NCI-H2171 (cell line): ENCODE measurements around the gene TSR3.

Experiments
- DNase-seq: peaks from one replicate; lab custom pipeline; 2025; lab: John Stamatoyannopoulos, UW

TSR3 gene

DNA sequence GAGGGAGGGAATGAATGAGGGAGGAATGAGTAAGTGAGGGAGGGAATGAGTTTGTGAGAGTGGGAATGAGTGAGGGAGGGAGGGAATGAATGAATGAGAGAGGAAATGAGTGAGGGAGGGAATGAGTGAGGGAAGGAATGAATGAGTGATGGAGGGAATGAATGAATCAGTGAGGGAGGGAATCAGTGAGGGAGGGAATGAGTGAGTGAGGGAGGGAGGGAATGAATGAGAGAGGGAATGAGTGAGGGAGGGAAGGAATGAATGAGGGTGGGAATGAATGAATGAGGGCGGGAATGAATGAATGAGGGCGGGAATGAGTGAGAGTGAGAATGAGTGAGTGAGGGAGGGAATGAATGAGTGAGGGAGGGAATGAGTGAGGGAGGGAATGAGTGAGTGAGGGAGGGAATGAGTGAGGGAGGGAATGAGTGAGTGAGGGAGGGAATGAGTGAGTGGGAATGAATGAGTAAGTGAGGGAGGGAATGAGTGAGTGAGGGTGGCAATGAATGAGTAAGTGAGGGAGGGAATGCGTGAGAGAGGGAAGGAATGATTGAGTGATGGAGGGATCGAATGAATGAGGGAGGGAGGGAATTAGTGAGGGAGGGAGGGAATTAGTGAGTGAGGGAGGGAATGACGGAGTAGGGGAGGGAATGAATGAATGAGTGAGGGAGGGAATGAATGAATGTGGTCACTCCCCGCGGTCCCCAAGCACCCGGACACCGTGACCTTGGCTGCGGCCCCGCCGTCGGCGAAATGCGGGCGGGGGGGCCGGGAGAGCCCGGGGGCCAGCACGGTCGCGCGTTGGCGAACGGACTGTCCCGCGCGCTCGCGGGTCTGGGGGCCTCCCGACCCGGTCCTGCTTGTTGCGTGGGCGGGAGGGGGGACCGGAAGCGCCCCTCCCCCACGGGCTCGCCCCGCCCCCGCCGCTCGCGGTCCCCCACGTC lies 43.4 kb downstream of the TSR3 start:
- no peak for DNase-seq

- no peak for DNase-seq
These were observed 45.3 kb downstream of the TSR3 start for GRCh38 chr16:1306334-1306733.

DNA sequence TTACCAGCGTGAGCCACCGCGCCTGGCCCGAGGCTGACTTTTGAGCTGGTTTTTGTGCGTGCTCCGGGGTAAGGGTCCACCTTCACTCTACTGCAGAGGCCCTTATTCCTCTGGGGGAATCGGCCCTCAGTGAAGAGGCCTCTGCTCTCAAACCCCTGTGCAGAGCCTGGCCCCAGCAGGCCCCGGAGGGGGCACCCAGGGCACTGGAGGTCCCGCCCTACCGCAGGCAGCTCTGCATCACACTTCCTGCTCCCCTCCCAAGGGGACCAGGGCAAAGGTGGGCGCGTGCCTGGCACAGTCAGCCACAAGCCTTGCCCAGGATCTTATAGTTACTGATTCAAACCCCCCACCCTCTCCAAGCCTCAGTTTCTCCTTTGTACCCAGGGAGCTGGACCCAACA lies 45.9 kb downstream of the TSR3 start:
- no peak for DNase-seq

DNA sequence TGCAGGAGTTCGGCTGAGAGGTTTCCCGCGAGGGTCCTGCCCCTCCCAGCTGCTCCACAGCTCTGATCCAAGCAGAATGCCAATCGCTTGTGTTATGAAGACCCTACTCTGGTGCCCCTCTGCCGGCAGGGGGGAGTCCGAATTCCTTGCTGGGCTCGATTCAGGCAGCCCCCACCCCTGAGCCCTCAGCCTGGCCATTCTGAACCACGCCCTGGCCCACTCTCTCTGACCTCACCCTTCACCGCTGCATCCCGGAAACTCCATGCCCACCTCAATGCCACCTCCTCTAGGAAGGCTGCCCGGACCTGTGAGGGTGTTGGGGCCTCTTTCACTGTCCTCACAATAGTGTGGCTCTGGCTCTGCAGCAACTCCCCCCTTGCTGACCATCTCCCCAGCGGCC lies 50.1 kb downstream of the TSR3 start:
- DNase-seq = no peak

DNA sequence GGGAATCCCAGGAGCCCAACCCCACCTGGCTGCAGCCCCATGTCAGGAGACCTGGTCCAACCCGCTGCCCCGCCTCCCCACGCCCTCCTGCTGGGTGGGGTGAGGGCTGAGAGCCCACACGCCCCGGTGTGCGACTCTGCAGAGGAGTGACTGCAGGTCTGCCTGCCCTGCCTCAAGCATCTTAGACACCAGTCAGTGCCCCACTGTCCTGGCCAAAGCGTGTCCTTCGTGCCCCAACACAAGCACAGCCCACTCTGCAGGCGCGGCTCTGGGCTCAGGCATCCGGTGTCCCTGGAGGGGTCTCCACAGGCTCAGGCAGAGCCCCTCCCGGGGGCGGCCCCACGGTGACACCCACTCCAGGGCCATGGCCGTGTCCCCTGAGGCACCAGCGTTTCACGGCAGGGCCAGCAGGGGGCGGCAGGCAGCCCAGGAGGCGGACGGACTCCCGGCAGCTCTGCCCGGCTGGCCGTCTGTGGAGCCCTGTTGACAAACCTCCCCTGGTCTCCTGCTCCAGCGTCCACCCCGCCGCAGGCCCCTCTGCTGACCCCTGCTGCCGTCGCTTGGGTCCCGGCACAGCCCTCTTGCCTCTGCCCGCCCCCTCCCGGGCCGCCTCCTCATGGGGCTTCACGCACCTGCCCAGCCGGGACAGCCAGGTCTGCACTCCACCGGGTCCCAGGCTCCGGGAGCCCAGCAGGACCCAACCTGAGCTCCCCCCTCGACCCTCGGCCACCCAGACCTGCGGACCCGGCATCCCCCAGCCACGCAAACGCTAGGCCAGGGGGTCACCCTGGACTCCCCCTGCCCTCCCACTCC lies 50.8 kb downstream of the TSR3 start:
- no peak for DNase-seq

DNA sequence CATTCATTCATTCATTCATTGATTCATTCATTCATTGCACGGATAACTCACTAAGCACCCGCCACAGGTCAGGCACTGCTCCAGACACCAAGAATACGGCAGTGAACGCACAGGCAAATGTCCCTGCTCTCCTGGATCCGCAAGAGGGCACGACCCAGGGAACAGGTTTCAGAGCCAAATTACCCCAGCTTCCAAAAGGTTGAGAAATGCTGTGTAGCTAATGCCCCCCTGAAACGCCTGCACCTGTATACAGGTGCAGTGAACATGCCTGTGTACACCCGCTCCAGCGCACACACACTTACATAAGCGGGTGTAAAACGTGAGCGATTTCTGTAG lies 51.8 kb downstream of the TSR3 start:
- no peak for DNase-seq
